A673 (cell line): ENCODE measurements around the gene FHL2.

Experiments
- CTCF ChIP-seq: fragments of 300-800, 200-600 bp; sonication (generic); conservative IDR thresholded peaks from 2 replicates; pipeline ENCODE4 v1.5.1; 2017; ENCODE audit warnings: low read depth, mild to moderate bottlenecking, antibody characterized with exemption, low read length, moderate library complexity, mixed read lengths
- EZH2 ChIP-seq: fragments of 200-600 bp; sonication (generic); IDR thresholded peaks from 2 replicates; pipeline ENCODE4 v1.6.1; 2017; ENCODE audit warnings: borderline replicate concordance, low read depth, mild to moderate bottlenecking, mixed read lengths, antibody characterized with exemption, low read length; ENCODE audit not compliant: poor library complexity, severe bottlenecking

- TF ChIP-seq CTCF (no peak), EZH2 (no peak)
These were observed 19.1 kb upstream of the FHL2 start for GRCh38 chr2:105417857-105418436.
